CD4-positive, alpha-beta memory T cell (primary cell): ENCODE measurements around the gene TNPO3. TPM values are rescaled to one million over a fixed set of nuclear protein-coding genes. Genes with fewer than 3 reads are reported as not detected.

Experiments
- CTCF ChIA-PET: fragments of 350-600 bp; sonication (Branson Sonifier 250); formaldehyde crosslinking; loops from one replicate; lab custom pipeline; 2021; ENCODE audit warnings: inconsistent platforms; ENCODE audit not compliant: partially characterized antibody; lab: Charles Lee
- POLR2A ChIA-PET: fragments of 350-600 bp; sonication (Branson Sonifier 250); formaldehyde crosslinking; loops from one replicate; lab custom pipeline; 2021; ENCODE audit not compliant: partially characterized antibody; lab: Charles Lee
- DNase-seq, 5 donors: peaks; one replicate each; pipeline versions ENCODE4 v3.0.0 to v3.0.0-alpha.2; 2020 to 2022; ENCODE audit warnings: mixed read lengths in 1 of 5
- H3K27ac ChIP-seq: one replicate; pipeline ENCODE4 v1.7.0; 2013; ENCODE audit warnings: low read depth, low read length
- H3K27me3 ChIP-seq: 2 replicates; pipeline ENCODE4 v1.7.0; 2013; ENCODE audit warnings: mild to moderate bottlenecking, low read length, moderate library complexity; ENCODE audit not compliant: insufficient read depth
- H3K36me3 ChIP-seq: 2 replicates; pipeline ENCODE4 v1.7.0; 2013; ENCODE audit warnings: mild to moderate bottlenecking, low read length, moderate library complexity; ENCODE audit not compliant: insufficient read depth
- H3K4me1 ChIP-seq: 2 replicates; pipeline ENCODE4 v1.7.0; 2013; ENCODE audit warnings: mild to moderate bottlenecking, low read length, moderate library complexity; ENCODE audit not compliant: insufficient read depth
- H3K4me3 ChIP-seq, 2 donors: one replicate each; pipeline ENCODE4 v1.7.0; 2013; ENCODE audit warnings: low read length in 2 of 2, mild to moderate bottlenecking in 1 of 2
- H3K9me3 ChIP-seq, 2 donors: one replicate each; pipeline ENCODE4 v1.7.0; 2013; ENCODE audit warnings: low read length in 2 of 2, control low read depth in 1 of 2; ENCODE audit not compliant: control insufficient read depth in 1 of 2
- H3K27ac Mint-ChIP-seq, 7 donors: one replicate each; pipeline ENCODE4 v1.8.0; 2020 to 2021; ENCODE audit warnings: mixed read lengths in 7 of 7, mild to moderate bottlenecking in 6 of 7, inconsistent platforms in 3 of 7, moderate library complexity in 3 of 7
- H3K27me3 Mint-ChIP-seq, 2 donors: one replicate each; pipeline ENCODE4 v1.8.0; 2020 to 2021; ENCODE audit warnings: mixed read lengths in 2 of 2
- H3K36me3 Mint-ChIP-seq, 2 donors: one replicate each; pipeline ENCODE4 v1.8.0; 2020 to 2021; ENCODE audit warnings: mixed read lengths in 2 of 2, inconsistent platforms in 1 of 2, mild to moderate bottlenecking in 1 of 2
- H3K4me1 Mint-ChIP-seq, 4 donors: one replicate each; pipeline ENCODE4 v1.8.0; 2020 to 2021; ENCODE audit warnings: mixed read lengths in 4 of 4, mild to moderate bottlenecking in 1 of 4
- H3K4me3 Mint-ChIP-seq, 8 donors: one replicate each; pipeline ENCODE4 v1.8.0; 2020 to 2021; ENCODE audit warnings: mixed read lengths in 8 of 8, mild to moderate bottlenecking in 7 of 8, moderate library complexity in 6 of 8, inconsistent platforms in 3 of 8
- H3K9me3 Mint-ChIP-seq, 8 donors: one replicate each; pipeline ENCODE4 v1.8.0; 2020 to 2021; ENCODE audit warnings: mixed read lengths in 8 of 8, mild to moderate bottlenecking in 5 of 8, inconsistent platforms in 3 of 8, moderate library complexity in 1 of 8
- intact Hi-C: fragments of 100-400 bp; cut with micrococcal nuclease; formaldehyde crosslinking; loops from one replicate; pipeline ENCODE4 v1.15.1; 2023
- polyA plus RNA-seq, 2 donors: library from polyadenylated mRNA; unstranded; fragments of 300-500 nt; fragmentation: Illumina TruSeq; gene quantifications; one replicate each; pipeline ENCODE4 v1.2.3, GENCODE V29; 2021
- total RNA-seq, 2 experiments: library from RNA; stranded (reverse); gene quantifications; one replicate each; pipeline ENCODE4 v1.2.3, GENCODE V29; 2021

The TNPO3 gene
- total and polyA plus RNA-seq, 4 experiments from 2014 or later: 34.4 to 44.5 (median 41.4) TPM

DNA sequence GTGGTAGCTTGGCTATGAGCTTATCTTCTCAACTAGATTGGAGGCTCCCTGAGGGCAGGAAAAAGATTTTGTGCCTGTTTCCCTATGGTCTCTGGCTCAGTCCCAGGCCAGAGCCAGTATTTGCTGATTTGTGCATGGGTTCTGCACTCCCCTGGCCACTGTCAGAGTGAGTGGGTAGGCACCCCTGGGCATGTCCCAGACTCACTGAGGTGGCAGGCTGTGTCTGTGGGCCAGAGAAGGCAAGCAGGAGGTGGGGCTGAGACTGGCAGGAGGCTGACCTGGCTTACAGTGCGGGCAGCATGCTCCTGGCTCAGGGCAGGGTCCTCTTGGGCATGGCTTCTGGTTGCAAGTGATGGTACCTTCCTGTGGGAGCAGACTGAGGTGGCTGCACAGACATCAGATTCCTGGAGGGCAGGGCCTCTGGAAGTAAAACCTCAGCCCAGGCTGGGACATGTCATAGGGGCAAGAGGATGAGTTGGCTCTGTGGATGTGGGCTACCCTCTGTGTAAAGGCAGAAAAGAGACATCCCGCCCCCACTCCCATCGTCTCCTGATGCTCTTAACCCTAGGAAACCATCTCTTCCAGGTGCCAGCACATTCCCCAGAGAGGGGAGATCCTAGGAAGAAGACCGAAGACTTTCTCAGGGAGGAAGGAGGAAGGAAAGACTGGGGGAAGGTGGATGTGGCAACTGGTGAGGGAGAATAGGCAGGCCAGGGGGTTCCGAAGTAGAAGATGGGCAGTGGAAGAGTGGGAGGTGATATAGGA lies 148.7 kb downstream of the TNPO3 start:
- Mint-ChIP-seq H3K4me3 (no peak overlapping the region), H3K27ac (peak overlapping the region in 2 of 7 donors; percentile 7 to 48), H3K4me1 (peaks cover 0 to 3% (median 0%) of the 10 kb centered on the region in 4 donors), H3K9me3 (no peaks in the 10 kb centered on the region), H3K27me3 (peaks cover 19 to 39% of the 10 kb centered on the region in 2 donors), H3K36me3 (no peaks in the 10 kb centered on the region)
- no peaks in the 10 kb centered on the region for H3K36me3 ChIP-seq
- no peaks in the 10 kb centered on the region for H3K9me3 ChIP-seq
- intact Hi-C loops: loop anchor here (10.0 kb wide), 1 partner anchor 569 kb away; no protein-coding TSS in a partner anchor
- H3K4me3 ChIP-seq: no peak overlapping the region
- no peaks in the 10 kb centered on the region for H3K27me3 ChIP-seq
- H3K27ac ChIP-seq: no peak overlapping the region
- CTCF ChIA-PET: interaction anchor here (1.0 to 4.0 kb wide), 4 partner anchors 41 to 186 kb away, joined by 3 to 23 read pairs (median 5); no protein-coding TSS in a partner anchor
- POLR2A ChIA-PET: no interaction called here
- no peak for DNase-seq
- no peaks in the 10 kb centered on the region for H3K4me1 ChIP-seq

DNA sequence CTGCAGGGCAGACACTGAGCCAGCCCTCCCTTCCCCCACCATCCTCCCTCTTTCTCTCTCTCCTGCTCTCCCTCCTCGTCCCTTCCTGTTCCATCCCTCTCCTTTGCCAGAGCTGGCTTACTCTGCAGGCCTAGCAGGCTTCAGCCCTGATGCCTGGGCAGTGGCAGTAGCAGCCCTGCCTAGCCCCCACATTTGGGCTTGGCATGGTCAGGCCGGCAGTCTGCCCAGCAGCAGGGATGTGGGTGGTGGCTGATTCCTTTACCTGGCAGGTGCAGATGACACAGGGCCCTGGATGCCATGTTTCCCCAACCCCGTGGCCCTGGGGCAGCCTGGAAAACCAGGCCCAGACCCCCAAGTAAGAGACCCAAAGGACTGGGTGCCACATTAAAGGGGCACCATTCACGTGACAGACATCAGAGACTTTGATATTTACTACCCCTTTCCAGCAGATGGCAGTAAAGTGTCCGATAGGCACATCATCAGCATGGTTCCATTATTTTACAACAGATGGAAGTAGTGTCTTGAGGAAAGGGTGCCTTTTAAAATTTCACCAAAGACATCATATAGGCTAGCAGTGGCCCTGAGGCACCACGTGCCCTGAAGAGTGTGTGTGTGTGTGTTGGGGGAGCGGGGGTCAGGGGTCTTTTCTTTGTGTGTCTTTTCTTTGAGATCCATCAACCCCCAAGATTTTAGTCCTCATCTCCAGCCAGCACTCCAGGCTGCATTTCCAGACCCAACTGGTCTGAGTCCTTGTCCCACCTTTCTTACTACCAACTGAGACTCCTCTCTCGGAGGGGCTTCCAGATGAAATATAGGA lies 150.3 kb downstream of the TNPO3 start:
- Mint-ChIP-seq H3K36me3 (no peaks in the 10 kb centered on the region), H3K27me3 (peaks cover 16 to 31% of the 10 kb centered on the region in 2 donors), H3K27ac (peak overlapping the region in 1 of 7 donors; percentile 22), H3K4me3 (peak overlapping the region in 1 of 8 donors; percentile 13), H3K9me3 (no peaks in the 10 kb centered on the region), H3K4me1 (peaks cover 0 to 3% (median 0%) of the 10 kb centered on the region in 4 donors)
- DNase-seq: peak in 4 of 5 donors; percentile 57 to 72 (median 65)
- no peak overlapping the region for H3K27ac ChIP-seq
- H3K9me3 ChIP-seq: no peaks in the 10 kb centered on the region
- CTCF ChIA-PET: interaction anchor here (1.3 to 5.9 kb wide), 5 partner anchors 18 to 187 kb away, joined by 5 to 41 read pairs (median 11); no protein-coding TSS in a partner anchor
- H3K4me3 ChIP-seq: no peak overlapping the region
- no peaks in the 10 kb centered on the region for H3K27me3 ChIP-seq
- H3K36me3 ChIP-seq: no peaks in the 10 kb centered on the region
- H3K4me1 ChIP-seq: no peaks in the 10 kb centered on the region
- POLR2A ChIA-PET: no interaction called here
- intact Hi-C loops: loop anchor here (1.0 to 10.0 kb wide), 3 partner anchors 29 to 570 kb away; no protein-coding TSS in a partner anchor

Other genes with a start within 250 kb of the TNPO3 start
- gene FLNC, start 224.7 kb downstream of the TNPO3 start, total RNA-seq: under 1 TPM in 1 of 2 experiments, not detected in 1; 0.06 TPM
- not detected for gene FLNC, start 224.7 kb downstream of the TNPO3 start, polyA plus RNA-seq
- gene ATP6V1F, start 192.3 kb downstream of the TNPO3 start, total RNA-seq: 10 to 100 TPM; 74.6 to 75.5 TPM
- 100 to 1,000 TPM; 274 to 392 TPM for gene ATP6V1F, start 192.3 kb downstream of the TNPO3 start, polyA plus RNA-seq
- under 1 TPM; 0.39 to 0.55 TPM for gene KCP, start 144.4 kb downstream of the TNPO3 start, total RNA-seq
- gene KCP, start 144.4 kb downstream of the TNPO3 start, polyA plus RNA-seq: not detected
- 1 to 10 TPM; 7.2 to 9.1 TPM for gene IRF5, start 117.2 kb downstream of the TNPO3 start, total RNA-seq
- gene IRF5, start 117.2 kb downstream of the TNPO3 start, polyA plus RNA-seq: 10 to 100 TPM; 14.4 to 27.8 TPM
- 1 to 10 TPM in 1 of 2 experiments, under 1 TPM in 1; 0.83 to 1.0 TPM for gene TSPAN33, start 89.6 kb upstream of the TNPO3 start, total RNA-seq
- 1 to 10 TPM in 1 of 2 donors, under 1 TPM in 1; 0.89 to 6.3 TPM for gene TSPAN33, start 89.6 kb upstream of the TNPO3 start, polyA plus RNA-seq
- gene SMO, start 133.5 kb upstream of the TNPO3 start, total RNA-seq: not detected
- gene SMO, start 133.5 kb upstream of the TNPO3 start, polyA plus RNA-seq: not detected
- 10 to 100 TPM; 15.4 to 16.5 TPM for gene AHCYL2, start 169.9 kb upstream of the TNPO3 start, total RNA-seq
- 1 to 10 TPM; 8.6 to 8.8 TPM for gene AHCYL2, start 169.9 kb upstream of the TNPO3 start, polyA plus RNA-seq